DND-41 (cell line): Measurements from ENCODE around the gene R3HDM1.

Source experiments
- EZH2 ChIP-seq: IDR thresholded peaks from 3 replicates; pipeline ENCODE4 v1.6.1; 2012; ENCODE audit warnings: borderline replicate concordance, low read depth, mild to moderate bottlenecking, moderate library complexity, low read length, inconsistent platforms; ENCODE audit not compliant: severe bottlenecking
- TF ChIP-seq, protein P1 (sequence below): IDR thresholded peaks from 2 replicates; pipeline ENCODE4 v1.5.1; 2012; ENCODE audit warnings: borderline replicate concordance, low read length, moderate library complexity, mild to moderate bottlenecking; ENCODE audit not compliant: poor library complexity, severe bottlenecking; ENCODE audit errors: extremely low read depth

DNA sequence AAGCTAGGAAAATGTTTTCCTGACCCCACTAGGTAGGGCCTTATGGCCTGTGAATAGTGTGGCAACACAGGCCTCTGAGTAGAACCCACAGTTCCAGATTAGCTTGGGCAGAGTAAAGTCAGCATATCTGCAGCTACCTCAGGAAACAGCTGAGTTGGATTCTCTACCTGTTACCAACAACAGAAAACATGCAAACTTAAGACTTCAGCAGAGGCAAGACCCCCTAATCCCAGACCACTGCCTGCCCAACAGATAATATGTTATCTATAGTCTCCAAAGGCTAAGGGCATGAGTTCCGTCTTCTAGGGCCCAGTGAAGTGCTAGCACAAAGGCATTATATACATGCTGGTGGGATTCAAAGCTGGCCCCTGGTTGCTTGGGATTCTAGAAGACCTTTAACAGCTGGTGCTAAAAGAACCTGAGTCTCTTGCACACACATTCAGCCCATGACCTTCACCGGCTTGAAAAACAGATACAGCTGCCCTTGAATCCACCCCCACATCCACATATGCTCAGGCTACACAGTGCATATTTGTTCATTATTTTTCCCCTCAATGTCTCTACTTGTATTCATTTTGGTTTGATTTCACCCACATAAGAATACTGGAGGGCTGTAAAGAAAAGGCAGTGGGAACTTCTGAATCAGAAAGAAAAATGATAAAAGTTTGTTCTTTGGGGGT lies 196.9 kb downstream of the R3HDM1 start:
- TF ChIP-seq, protein P1, sequence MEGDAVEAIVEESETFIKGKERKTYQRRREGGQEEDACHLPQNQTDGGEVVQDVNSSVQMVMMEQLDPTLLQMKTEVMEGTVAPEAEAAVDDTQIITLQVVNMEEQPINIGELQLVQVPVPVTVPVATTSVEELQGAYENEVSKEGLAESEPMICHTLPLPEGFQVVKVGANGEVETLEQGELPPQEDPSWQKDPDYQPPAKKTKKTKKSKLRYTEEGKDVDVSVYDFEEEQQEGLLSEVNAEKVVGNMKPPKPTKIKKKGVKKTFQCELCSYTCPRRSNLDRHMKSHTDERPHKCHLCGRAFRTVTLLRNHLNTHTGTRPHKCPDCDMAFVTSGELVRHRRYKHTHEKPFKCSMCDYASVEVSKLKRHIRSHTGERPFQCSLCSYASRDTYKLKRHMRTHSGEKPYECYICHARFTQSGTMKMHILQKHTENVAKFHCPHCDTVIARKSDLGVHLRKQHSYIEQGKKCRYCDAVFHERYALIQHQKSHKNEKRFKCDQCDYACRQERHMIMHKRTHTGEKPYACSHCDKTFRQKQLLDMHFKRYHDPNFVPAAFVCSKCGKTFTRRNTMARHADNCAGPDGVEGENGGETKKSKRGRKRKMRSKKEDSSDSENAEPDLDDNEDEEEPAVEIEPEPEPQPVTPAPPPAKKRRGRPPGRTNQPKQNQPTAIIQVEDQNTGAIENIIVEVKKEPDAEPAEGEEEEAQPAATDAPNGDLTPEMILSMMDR: no peak
- TF ChIP-seq EZH2: no peak
